Activated CD4-positive, alpha-beta T cell treated with anti-CD3 and anti-CD28 coated beads, Interleukin-2, amount 10 ng/mL, durations not matched to agents 24 days and 14 days (primary cell): ENCODE data around the gene IGFBP5. TPM values are rescaled to one million over a fixed set of nuclear protein-coding genes. Genes with fewer than 3 reads are reported as not detected.

Source experiments
- DNase-seq: peaks from one replicate; pipeline ENCODE4 v3.0.0; 2022
- H3K27ac Mint-ChIP-seq: one replicate; pipeline ENCODE4 v1.8.0; 2022; ENCODE audit warnings: mild to moderate bottlenecking, mixed read lengths
- H3K27me3 Mint-ChIP-seq: one replicate; pipeline ENCODE4 v1.8.0; 2022; ENCODE audit warnings: mixed read lengths
- H3K36me3 Mint-ChIP-seq: one replicate; pipeline ENCODE4 v1.8.0; 2022; ENCODE audit warnings: low read depth, mild to moderate bottlenecking, mixed read lengths
- H3K4me1 Mint-ChIP-seq: one replicate; pipeline ENCODE4 v1.8.0; 2021; ENCODE audit warnings: mixed read lengths
- H3K4me3 Mint-ChIP-seq: one replicate; pipeline ENCODE4 v1.8.0; 2022; ENCODE audit warnings: mild to moderate bottlenecking, moderate library complexity, mixed read lengths
- H3K9me3 Mint-ChIP-seq: one replicate; pipeline ENCODE4 v1.8.0; 2021; ENCODE audit warnings: mixed read lengths
- intact Hi-C: fragments of 100-400 bp; cut with micrococcal nuclease; formaldehyde crosslinking; loops from one replicate; pipeline ENCODE4 v1.15.1; 2023
- total RNA-seq: library from RNA; stranded (reverse); gene quantifications from 2 replicates; pipeline ENCODE4 v1.2.3, GENCODE V29; 2022

Gene IGFBP5
- total RNA-seq, 1 donor from 2014 or later = not detected

DNA sequence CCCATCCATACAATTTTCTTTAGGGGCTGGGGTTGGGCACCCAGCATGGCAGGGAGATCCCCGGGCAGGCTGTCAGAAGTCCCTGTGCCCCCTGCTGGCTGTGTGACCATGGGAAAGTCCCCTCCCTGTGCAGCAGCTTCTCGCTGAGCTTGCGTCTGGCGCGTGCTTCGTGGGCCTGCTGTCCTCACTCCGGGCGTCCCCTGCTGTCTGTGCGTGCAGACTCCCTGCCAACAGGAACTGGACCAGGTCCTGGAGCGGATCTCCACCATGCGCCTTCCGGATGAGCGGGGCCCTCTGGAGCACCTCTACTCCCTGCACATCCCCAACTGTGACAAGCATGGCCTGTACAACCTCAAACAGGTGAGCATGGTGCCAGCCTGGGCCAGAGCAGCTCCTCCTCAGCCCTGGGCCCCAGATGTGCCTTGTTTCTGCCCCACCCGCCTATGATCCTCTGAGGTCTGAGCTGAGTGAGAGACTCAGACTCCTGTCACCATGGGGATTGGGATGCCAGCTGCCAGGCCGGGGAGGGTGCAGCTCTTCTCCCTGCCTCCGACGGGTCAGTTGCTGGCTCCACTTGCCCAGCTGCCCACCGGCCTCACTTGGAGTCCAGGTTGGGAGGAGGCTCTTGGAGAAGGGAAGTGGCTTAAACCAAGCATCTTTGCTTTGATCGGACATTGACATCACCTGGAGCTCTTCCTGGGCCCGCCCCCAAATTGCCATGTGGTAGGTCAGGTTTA lies 33.5 kb downstream of the IGFBP5 start:
- Mint-ChIP-seq H3K9me3 (no peaks in the 10 kb centered on the region), H3K27me3 (no peaks in the 10 kb centered on the region), H3K4me1 (peaks cover 2% of the 10 kb centered on the region), H3K27ac (no peak overlapping the region), H3K36me3 (no peaks in the 10 kb centered on the region), H3K4me3 (no peak overlapping the region)
- intact Hi-C loops = no loop called here
- DNase-seq = no peak

DNA sequence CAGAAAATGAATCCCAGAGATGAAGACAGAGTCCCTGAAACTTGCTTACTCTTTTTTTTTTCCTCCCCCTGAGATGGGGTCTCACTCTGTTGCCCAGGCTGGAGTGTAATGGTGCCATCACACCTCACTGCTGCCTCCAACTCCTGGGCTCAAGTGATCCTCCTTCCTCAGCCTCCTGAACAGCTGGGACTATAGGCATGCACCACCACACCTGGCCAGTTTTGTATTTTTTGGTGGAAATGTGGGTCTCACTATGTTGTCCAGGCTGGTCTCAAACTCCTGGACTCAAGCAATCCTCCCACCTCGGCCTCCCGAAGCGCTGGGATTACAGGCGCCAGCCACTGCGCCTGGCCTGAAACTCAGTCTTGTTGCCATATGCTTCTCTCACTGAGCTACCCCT lies 34.3 kb downstream of the IGFBP5 start:
- intact Hi-C loops = no loop called here
- no peak overlapping the region for H3K27ac Mint-ChIP-seq
- no peaks in the 10 kb centered on the region for H3K36me3 Mint-ChIP-seq
- no peak overlapping the region for H3K4me3 Mint-ChIP-seq
- no peaks in the 10 kb centered on the region for H3K27me3 Mint-ChIP-seq
- no peaks in the 10 kb centered on the region for H3K4me1 Mint-ChIP-seq
- DNase-seq = no peak
- H3K9me3 Mint-ChIP-seq = no peaks in the 10 kb centered on the region

DNA sequence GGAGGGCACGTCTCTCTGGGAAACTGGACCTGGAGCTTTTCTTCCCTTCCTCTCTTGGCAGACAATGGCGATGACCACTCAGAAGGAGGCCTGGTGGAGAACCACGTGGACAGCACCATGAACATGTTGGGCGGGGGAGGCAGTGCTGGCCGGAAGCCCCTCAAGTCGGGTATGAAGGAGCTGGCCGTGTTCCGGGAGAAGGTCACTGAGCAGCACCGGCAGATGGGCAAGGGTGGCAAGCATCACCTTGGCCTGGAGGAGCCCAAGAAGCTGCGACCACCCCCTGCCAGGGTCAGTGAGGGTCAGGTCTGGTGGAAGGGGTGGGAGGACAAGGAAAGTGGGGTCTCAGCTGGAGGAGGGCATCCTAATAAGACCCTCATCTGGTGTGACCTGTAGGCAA lies 34.9 kb downstream of the IGFBP5 start:
- DNase-seq = no peak
- Mint-ChIP-seq H3K4me3 (no peak overlapping the region), H3K9me3 (no peaks in the 10 kb centered on the region), H3K4me1 (no peaks in the 10 kb centered on the region), H3K36me3 (no peaks in the 10 kb centered on the region), H3K27ac (no peak overlapping the region), H3K27me3 (no peaks in the 10 kb centered on the region)
- intact Hi-C loops = no loop called here

DNA sequence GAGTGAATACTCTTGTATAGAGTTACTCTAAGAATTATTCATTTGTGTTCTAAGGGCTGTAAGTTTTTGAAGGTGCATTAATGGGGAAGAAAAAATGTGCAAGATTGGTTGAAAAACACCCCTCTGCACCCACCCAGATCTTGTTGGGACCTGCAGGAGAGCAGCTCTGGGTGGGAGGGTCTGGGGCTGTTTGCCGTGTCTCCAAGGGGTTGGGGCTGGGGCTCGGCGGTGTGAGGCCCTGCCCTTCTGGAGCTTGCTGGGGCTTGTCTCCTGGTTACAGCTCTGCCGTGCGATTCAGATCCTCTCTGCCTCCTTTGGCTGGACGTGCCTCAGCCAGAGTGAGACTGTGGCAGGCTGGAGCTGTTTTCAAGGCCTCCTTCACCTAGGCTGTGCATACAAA lies 36.1 kb downstream of the IGFBP5 start:
- Mint-ChIP-seq H3K9me3 (no peaks in the 10 kb centered on the region), H3K4me1 (peaks cover 1% of the 10 kb centered on the region), H3K27ac (no peak overlapping the region), H3K4me3 (no peak overlapping the region), H3K36me3 (peaks cover 2% of the 10 kb centered on the region), H3K27me3 (no peaks in the 10 kb centered on the region)
- no peak for DNase-seq
- intact Hi-C loops = no loop called here

DNA sequence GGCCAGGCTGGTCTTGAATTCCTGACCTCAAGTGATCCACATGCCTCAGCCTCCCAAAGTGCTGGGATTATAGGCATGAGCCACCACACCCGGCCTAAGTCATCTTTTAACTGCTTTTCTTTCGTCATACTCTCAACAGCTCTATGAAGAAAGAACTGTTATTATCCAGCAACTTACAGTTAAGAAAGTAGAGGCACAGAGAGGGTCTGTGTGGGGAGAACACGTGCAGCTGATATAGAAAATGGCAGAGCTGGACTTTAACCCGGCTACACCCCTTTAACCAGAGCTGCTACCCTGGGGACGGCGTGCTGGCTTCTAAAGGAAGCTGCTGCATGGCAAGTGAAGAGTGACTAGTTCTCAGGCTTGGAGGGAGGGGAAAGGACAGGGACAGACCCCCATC lies 36.6 kb downstream of the IGFBP5 start:
- peaks cover 4% of the 10 kb centered on the region for H3K4me1 Mint-ChIP-seq
- no peaks in the 10 kb centered on the region for H3K9me3 Mint-ChIP-seq
- H3K27me3 Mint-ChIP-seq = no peaks in the 10 kb centered on the region
- no peak for DNase-seq
- peaks cover 2% of the 10 kb centered on the region for H3K36me3 Mint-ChIP-seq
- no peak overlapping the region for H3K27ac Mint-ChIP-seq
- H3K4me3 Mint-ChIP-seq = no peak overlapping the region
- intact Hi-C loops = no loop called here

DNA sequence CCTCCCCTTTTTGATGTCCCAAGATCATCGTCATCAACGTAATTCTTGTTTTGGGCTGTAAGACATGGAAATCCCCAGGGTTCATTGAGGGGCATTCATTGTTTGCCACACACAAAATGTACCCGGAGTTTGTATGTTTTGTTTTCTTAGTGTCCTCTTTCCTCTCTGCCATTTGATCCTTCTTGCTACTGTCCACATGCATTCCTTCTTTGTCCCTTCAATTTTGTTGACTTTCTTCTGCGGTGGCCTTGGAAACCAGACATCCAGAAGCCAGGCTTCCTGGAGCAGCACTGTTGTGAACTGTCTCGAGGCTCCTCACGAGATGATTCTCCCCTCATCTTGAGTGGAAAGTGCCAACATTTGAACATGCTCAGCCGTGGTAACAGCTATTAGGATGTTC lies 37.4 kb downstream of the IGFBP5 start:
- no peaks in the 10 kb centered on the region for H3K27me3 Mint-ChIP-seq
- H3K9me3 Mint-ChIP-seq = no peaks in the 10 kb centered on the region
- peaks cover 4% of the 10 kb centered on the region for H3K4me1 Mint-ChIP-seq
- no peak overlapping the region for H3K27ac Mint-ChIP-seq
- no peak overlapping the region for H3K4me3 Mint-ChIP-seq
- no peak for DNase-seq
- peaks cover 2% of the 10 kb centered on the region for H3K36me3 Mint-ChIP-seq
- intact Hi-C loops = no loop called here

DNA sequence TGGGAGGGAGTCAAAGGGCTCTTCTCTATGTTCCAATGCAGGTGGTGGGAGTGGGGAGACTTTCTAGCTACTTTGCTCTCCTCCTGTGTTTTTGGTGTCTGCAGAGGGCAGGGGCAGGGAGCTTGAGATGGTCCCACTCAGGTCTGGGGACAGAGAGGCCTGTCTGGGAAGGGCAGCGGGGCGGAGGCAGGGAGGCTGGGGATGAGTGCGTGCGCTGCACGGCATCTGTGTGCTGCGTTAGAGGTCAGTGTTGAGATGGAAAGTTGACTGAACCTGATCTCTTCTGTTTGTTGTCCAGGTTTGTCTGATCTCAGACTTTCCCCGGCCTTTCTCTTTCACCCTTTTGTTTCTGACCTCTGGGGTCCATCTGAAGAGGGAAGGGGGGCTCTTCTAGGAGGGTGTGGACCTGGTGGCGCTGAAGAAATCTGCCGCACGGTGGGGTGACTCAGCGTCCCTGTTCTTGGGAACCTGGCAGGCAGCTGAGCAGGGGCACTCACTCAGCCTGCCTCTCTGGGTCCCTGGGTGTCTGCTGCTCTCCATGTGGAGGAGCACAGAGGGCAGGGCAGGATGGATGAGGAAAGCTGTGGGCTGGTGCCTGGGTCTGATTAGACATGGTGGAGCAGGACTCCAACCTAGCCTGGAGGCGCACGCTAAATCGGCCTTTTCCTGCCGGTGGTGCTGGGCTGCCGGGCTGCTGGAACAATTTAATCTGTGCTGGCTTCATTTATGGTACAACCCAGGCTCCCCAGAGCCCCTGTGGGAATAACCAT lies 38.1 kb downstream of the IGFBP5 start:
- no peak overlapping the region for H3K27ac Mint-ChIP-seq

DNA sequence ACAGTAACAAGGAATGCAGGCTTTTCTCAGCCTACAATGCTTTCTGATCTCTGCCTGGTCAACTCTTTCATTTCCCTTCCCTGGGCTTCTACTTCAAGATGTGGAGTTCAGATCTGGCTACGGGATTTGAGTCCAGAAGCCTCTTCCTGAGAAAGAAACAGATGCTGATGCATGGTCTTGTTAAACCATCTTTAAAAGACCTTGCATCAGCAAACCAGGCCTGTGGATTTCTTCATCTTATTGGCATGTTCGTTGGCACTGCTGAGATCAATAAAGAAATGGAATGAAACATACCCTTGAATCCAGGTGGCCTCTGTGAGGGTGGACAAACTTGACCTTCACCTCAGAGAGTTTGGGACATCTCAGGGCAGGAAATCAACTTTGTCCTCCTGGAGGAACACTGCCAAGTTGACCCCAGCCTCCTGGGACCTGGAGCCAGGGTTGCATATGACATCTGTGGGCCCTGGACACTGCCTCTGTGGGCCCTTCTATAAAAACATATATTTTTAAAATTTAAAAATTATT lies 40.8 kb downstream of the IGFBP5 start:
- Mint-ChIP-seq H3K27me3 (no peaks in the 10 kb centered on the region), H3K9me3 (no peaks in the 10 kb centered on the region), H3K27ac (no peak overlapping the region), H3K4me3 (no peak overlapping the region), H3K36me3 (peaks cover 2% of the 10 kb centered on the region), H3K4me1 (peaks cover 6% of the 10 kb centered on the region)
- DNase-seq = no peak
- intact Hi-C loops = no loop called here

More for the DNA sequence above, 38.1 kb downstream of the IGFBP5 start:
- H3K27me3 Mint-ChIP-seq = no peaks in the 10 kb centered on the region
- H3K9me3 Mint-ChIP-seq = no peaks in the 10 kb centered on the region
- DNase-seq = no peak
- peaks cover 4% of the 10 kb centered on the region for H3K4me1 Mint-ChIP-seq
- peaks cover 2% of the 10 kb centered on the region for H3K36me3 Mint-ChIP-seq
- intact Hi-C loops = no loop called here
- H3K4me3 Mint-ChIP-seq = no peak overlapping the region

DNA sequence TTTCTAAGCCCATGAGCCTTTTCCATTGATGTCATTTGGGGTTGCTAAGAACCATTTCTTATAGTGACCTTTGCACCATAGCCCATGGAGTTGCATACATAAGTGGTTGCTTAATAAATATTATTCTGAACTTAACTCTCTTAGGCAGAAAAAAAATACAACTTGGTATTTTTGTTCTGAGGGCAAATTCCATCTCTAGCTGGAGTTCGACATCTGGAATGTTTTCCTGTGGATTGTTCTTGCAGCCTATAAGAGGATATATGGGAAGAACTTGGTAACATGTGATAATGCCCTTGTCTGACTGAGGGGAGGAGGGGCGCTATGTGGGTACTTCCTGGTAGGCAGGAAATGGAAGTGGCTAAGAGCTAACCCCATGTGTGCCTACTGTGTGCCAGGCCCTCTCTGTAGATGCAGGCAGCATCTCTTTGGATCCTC lies 41.4 kb downstream of the IGFBP5 start:
- intact Hi-C loops = no loop called here
- Mint-ChIP-seq H3K4me1 (peaks cover 6% of the 10 kb centered on the region), H3K27ac (no peak overlapping the region), H3K9me3 (no peaks in the 10 kb centered on the region), H3K36me3 (peaks cover 2% of the 10 kb centered on the region), H3K27me3 (no peaks in the 10 kb centered on the region), H3K4me3 (no peak overlapping the region)
- DNase-seq = no peak

DNA sequence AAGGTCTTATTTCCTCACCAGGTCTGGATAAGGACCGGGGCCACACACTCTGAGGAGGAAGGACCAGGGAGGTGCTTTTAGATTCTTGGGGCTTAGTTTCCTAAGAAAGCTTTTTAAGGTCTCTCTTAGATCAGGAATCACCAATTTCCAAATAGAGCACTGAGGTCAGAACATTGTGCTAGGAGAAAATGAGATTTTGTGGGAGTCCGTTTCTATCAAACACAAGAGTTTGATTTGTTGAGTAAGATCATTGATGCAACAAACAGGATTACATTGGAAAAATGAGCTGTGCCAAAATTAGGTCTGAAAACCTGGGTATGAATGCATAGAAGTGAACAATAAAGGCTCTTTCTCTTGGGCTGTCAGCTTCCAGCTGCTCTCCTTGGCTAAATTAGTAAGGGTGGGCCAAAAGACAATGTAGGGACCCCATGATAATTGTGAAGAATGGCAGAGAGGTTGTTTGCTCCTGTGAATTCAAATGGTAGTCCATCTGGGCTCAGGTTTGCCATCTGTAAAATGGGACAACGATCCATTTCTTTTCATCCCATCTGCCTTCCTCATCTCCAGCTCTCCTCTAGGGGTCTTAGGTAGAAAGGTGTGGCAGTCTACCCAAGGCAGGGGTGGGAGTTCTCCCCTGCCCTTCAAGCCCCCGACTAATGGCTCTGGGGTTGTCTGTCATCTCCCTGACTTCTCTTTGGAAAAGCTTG lies 42.1 kb downstream of the IGFBP5 start:
- Mint-ChIP-seq H3K4me1 (peaks cover 6% of the 10 kb centered on the region), H3K36me3 (peaks cover 2% of the 10 kb centered on the region), H3K4me3 (no peak overlapping the region), H3K27ac (no peak overlapping the region), H3K9me3 (no peaks in the 10 kb centered on the region), H3K27me3 (no peaks in the 10 kb centered on the region)
- intact Hi-C loops = no loop called here
- no peak for DNase-seq

DNA sequence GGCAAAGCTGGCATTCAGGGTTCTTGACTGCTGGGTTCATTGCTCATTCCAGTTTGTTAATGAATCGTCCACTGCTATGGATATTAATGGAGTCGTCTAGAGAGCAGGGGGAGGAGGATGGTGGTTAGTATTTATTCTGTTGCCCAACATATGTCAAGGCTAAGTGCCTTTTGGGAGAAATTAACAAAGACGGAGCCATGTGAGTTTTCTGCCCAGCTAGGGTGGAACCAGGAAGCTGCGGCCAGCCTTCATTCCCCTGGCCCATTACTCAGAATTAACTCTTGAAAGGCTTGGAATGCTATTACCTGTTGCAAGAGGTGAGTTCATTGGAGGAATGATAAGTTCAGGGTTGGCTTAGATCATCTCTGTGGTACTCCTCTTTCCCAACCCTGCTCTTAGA lies 42.8 kb downstream of the IGFBP5 start:
- Mint-ChIP-seq H3K4me1 (peaks cover 6% of the 10 kb centered on the region), H3K36me3 (peaks cover 2% of the 10 kb centered on the region), H3K9me3 (no peaks in the 10 kb centered on the region), H3K4me3 (no peak overlapping the region), H3K27ac (no peak overlapping the region), H3K27me3 (no peaks in the 10 kb centered on the region)
- intact Hi-C loops = no loop called here
- no peak for DNase-seq

DNA sequence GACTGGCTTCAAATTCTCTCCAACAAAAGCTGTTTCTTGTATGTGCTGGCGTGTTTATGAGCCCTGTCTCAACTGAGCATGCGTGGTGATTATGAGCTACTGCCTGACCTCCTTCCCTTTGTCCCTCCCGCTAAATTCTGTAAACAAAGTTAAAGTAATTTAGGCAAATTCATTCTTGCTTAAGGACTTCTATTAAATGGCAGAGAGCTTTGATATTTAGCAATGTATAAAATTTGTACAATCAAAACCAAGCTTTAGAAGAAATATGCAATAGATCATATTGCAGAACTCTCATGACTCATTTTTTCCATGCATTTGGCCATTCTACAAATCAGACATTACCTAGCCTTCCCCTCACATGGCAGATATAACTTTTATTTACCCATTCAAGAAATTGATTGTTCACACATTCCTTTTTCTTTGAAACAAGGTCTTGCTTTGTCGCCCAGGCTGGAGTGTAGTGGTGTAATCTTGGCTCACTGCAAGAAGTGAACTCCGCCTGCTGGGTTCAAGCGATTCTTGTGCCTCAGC lies 43.9 kb downstream of the IGFBP5 start:
- Mint-ChIP-seq H3K27ac (no peak overlapping the region), H3K4me3 (no peak overlapping the region), H3K36me3 (peaks cover 3% of the 10 kb centered on the region), H3K27me3 (peaks cover under 1% of the 10 kb centered on the region), H3K9me3 (peaks cover 3% of the 10 kb centered on the region), H3K4me1 (peaks cover 6% of the 10 kb centered on the region)
- no peak for DNase-seq
- intact Hi-C loops = no loop called here

DNA sequence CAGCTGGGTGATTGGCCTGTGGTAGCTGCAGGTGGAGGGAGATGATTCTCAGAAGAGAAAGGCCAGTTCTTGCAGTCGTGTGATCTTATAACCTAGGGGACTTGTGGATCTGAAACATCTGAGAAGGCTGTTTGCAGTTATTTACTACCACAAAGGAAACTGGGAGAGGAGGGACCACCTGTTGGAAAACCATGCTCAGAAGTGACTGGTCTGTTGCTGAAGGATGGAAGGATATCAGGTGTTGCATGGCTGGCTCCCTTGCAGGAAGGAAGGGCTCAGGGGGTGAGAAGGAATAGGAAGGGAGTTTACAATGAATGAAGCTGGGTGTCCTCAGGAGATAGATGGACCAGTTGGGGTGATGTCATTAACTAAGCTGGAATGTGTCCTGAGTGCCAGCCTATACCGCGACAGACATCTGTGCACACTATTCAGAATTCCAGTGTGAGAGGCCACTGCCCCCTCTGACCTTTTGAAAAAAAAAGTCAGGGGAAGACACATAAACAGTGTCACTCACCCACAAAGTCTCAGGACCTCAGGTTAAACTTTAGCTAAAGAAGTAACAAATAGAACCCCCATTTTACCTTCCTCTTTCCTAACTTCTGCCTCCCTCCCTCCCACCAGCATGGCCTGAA lies 44.6 kb downstream of the IGFBP5 start:
- Mint-ChIP-seq H3K4me1 (peaks cover 6% of the 10 kb centered on the region), H3K27me3 (peaks cover 6% of the 10 kb centered on the region), H3K36me3 (peaks cover 8% of the 10 kb centered on the region), H3K9me3 (peaks cover 5% of the 10 kb centered on the region), H3K27ac (no peak overlapping the region), H3K4me3 (no peak overlapping the region)
- no peak for DNase-seq
- intact Hi-C loops = no loop called here
